Peyer's patch (tissue), 4 donors: ENCODE measurements around the gene MEI1. TPM values are rescaled to one million over a fixed set of nuclear protein-coding genes. Genes with fewer than 3 reads are reported as not detected.
"Not testable (repeated sequence)": the region's sequence is repeated elsewhere in the genome, so short reads cannot be mapped to it uniquely, and the experiment has no call there.

Experiments used
- DNase-seq, 3 donors: peaks; one replicate each; pipeline ENCODE4 v3.0.0-alpha.2; 2017 to 2019
- H3K27ac ChIP-seq, 4 donors: fragments of 200-600 bp; sonication (generic); one replicate each; pipeline ENCODE4 v1.5.1; 2016 to 2019
- H3K27me3 ChIP-seq, 2 donors: fragments of 200-600 bp; sonication (generic); one replicate each; pipeline ENCODE4 v1.5.1; 2019
- H3K36me3 ChIP-seq, 3 donors: fragments of 200-600 bp; sonication (generic); one replicate each; pipeline ENCODE4 v1.5.1; 2016 to 2019
- H3K4me1 ChIP-seq, 4 donors: fragments of 200-600 bp; sonication (generic); one replicate each; pipeline ENCODE4 v1.5.1; 2016 to 2019
- H3K4me3 ChIP-seq, 4 donors: fragments of 200-600 bp; sonication (generic); 1 replicate in 3 of 4; 2 replicates in 1 of 4; pipeline ENCODE4 v1.5.1; 2016 to 2019; ENCODE audit warnings: mild to moderate bottlenecking in 1 of 4
- H3K9me3 ChIP-seq, 4 donors: fragments of 200-600 bp; sonication (generic); one replicate each; pipeline ENCODE4 v1.5.1; 2016 to 2019; ENCODE audit warnings: mild to moderate bottlenecking in 1 of 4
- POLR2A ChIP-seq, 2 donors: fragments of 450-650 bp; IDR thresholded peaks; one replicate each; pipeline ENCODE4 v1.5.1; 2017; ENCODE audit warnings: antibody characterized with exemption in 2 of 2, mild to moderate bottlenecking in 2 of 2, moderate library complexity in 2 of 2
- total RNA-seq, 4 donors: library from RNA; depleted of rRNA; stranded (reverse); fragments of >200 nt; gene quantifications; one replicate each; pipeline ENCODE4 v1.1.0, GENCODE V29; 2016
- TF ChIP-seq, protein P1 (sequence below), 6 experiments: fragments of 450-650 bp in 4 of 6; fragments of 200-600 bp in 2 of 6; sonication (generic) in 1 of 6; IDR thresholded peaks; one replicate each; pipeline ENCODE4 v1.5.1; 2017 to 2019; ENCODE audit warnings: antibody characterized with exemption in 6 of 6, mild to moderate bottlenecking in 3 of 6, moderate library complexity in 1 of 6

Gene MEI1
- total RNA-seq, 4 donors from 2014 or later, result 1.1 to 20.6 (median 11.7) TPM

DNA sequence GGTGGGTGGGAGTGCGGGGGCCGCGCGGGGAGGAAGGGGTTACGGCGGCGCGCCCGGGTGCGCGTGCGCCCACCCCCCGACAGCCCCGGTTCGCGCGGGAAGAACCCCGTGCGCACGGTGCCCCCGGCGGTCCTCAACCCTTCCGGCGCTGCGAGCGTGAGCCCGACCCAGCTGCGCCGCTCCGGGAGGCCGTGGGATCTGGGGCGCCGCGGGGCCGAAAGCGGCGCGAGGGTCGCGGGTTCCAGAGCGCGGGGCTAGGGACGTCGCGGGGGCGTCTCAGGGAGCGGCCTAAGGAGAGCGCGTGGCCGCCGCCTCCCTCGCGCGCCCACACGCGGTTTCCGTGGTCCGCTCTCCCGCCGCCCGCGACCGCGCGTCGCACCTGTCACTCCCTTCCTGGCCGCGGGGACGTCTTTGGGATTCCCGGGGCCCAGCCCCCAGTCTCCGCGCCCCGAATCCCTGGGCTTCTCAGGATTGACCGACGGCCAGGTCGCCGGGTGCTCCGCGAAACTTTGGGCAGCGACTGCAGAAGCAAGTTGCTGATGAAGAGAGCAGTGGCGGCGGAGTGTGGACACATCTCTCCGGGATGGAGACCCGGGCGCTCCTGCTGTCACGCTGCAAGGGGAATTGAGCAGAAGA is 134.2 kb downstream of the MEI1 start:
- no peaks in the 10 kb centered on the region for H3K9me3 ChIP-seq
- DNase-seq, result peak; percentile 54 to 74 (median 73)
- peaks cover 0 to 15% (median 0%) of the 10 kb centered on the region in 3 donors for H3K36me3 ChIP-seq
- peak overlapping the region; percentile 66 to 96 (median 86) for H3K4me3 ChIP-seq
- H3K4me1 ChIP-seq, result peaks cover 0 to 25% (median 0%) of the 10 kb centered on the region in 4 donors
- H3K27me3 ChIP-seq, result no peaks in the 10 kb centered on the region
- TF ChIP-seq POLR2A (IDR thresholded peaks at IDR 0.05), result no peak
- TF ChIP-seq, protein P1, sequence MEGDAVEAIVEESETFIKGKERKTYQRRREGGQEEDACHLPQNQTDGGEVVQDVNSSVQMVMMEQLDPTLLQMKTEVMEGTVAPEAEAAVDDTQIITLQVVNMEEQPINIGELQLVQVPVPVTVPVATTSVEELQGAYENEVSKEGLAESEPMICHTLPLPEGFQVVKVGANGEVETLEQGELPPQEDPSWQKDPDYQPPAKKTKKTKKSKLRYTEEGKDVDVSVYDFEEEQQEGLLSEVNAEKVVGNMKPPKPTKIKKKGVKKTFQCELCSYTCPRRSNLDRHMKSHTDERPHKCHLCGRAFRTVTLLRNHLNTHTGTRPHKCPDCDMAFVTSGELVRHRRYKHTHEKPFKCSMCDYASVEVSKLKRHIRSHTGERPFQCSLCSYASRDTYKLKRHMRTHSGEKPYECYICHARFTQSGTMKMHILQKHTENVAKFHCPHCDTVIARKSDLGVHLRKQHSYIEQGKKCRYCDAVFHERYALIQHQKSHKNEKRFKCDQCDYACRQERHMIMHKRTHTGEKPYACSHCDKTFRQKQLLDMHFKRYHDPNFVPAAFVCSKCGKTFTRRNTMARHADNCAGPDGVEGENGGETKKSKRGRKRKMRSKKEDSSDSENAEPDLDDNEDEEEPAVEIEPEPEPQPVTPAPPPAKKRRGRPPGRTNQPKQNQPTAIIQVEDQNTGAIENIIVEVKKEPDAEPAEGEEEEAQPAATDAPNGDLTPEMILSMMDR (IDR thresholded peaks at IDR 0.05), result peak in 2 of 6 experiments; percentile 20 to 21
- H3K27ac ChIP-seq, result peak overlapping the region; percentile 91 to 97 (median 96)

DNA sequence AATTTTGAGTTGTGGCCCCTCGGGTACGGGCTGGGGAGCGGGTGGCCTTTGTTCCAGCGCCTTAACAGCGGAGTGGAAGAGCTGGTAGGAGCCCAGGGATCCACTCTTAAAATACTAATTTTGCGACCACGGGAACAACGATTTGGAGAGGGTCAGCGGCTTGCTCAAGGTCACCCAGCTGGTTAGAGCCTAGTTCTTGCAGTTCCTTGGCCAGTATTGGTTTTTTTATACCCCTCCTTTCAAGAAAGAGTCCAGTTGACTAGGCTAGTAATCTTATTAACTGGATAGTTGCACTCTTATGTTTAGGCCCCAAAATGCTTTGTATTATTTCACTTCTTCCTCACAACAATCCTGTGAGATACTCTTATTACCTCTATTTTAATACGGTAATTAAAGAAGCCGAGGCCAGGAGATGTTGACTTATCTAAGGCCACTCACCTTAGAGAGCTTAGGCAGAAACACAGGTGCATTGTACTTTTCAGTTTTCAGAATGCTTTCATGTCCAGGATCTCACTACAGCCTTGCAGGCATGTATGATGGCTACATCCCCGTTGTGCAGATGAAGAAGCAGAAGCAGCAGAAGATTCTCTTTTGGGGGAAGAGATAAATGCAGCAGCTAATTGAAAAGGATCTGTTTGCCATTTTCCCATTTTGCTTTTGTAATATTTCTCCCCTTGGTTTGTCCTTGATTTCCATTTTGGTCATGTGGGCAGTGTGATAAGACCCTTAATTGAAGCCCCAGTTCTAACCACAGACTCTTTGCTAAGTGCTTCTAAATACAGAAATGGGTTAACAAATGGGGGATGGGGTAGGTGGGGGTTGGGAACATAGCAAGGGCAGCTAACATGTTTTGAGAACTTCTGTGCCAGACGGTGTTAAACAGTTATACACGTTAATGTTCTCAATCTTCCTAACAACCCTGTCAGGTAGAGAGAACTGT is 135.0 kb downstream of the MEI1 start:
- no peak for DNase-seq
- peaks cover 0 to 15% (median 0%) of the 10 kb centered on the region in 3 donors for H3K36me3 ChIP-seq
- H3K27me3 ChIP-seq, result no peaks in the 10 kb centered on the region
- peak overlapping the region; percentile 91 to 97 (median 96) for H3K27ac ChIP-seq
- TF ChIP-seq, protein P1 (IDR thresholded peaks at IDR 0.05), result no peak
- TF ChIP-seq POLR2A (IDR thresholded peaks at IDR 0.05), result no peak
- H3K4me1 ChIP-seq, result peaks cover 0 to 31% (median 0%) of the 10 kb centered on the region in 4 donors
- H3K4me3 ChIP-seq, result peak overlapping the region; percentile 66 to 96 (median 86)
- no peaks in the 10 kb centered on the region for H3K9me3 ChIP-seq

DNA sequence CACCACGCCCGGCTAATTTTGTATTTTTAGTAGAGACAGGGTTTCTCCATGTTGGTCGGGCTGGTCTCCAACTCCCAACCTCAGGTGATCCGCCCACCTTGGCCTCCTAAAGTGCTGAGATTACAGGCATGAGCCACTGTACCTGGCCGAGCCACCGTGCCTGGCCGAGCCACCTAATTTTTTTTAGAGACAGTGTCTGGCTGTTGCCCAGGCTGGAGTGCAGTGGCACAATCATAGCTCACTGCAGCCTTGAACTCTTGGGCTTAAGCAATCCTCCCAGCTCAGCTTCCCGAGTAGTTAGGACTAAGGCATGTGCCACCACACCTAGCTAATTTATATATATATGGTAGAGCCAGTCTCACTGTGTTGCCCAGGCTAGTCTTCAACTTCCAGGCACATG is 136.2 kb downstream of the MEI1 start:
- not testable (repeated sequence) for H3K9me3 ChIP-seq, H3K27ac ChIP-seq, H3K4me3 ChIP-seq, DNase-seq, H3K27me3 ChIP-seq
- Histone ChIP-seq H3K36me3 (peaks cover 0 to 15% (median 0%) of the 10 kb centered on the region in 3 donors), H3K4me1 (peaks cover 0 to 31% (median 0%) of the 10 kb centered on the region in 4 donors)

DNA sequence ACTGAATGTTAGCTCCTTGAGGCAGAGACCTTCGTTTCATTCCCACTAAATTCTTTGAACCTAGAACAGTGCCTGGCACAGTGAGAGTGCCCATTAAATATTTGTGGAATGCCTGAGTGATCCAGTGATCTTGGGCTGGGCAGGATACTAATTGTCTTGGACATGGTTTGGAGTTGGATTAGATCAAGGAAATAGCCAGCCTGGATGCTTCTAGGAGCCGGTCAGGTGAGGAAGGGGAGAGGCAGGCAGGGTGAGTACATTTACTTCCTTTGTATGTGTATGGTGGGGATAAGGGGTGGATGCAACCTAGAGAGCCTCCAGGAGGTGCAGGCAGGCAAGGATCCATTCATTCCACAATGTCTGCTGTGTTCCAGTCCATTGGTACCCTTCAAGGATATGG is 137.2 kb downstream of the MEI1 start:
- Histone ChIP-seq H3K36me3 (peaks cover 0 to 15% (median 0%) of the 10 kb centered on the region in 3 donors), H3K4me1 (peaks cover 0 to 41% (median 2%) of the 10 kb centered on the region in 4 donors), H3K4me3 (no peak overlapping the region), H3K27me3 (no peaks in the 10 kb centered on the region), H3K9me3 (no peaks in the 10 kb centered on the region), H3K27ac (no peak overlapping the region)
- no peak for TF ChIP-seq POLR2A (IDR thresholded peaks at IDR 0.05)
- TF ChIP-seq, protein P1 (IDR thresholded peaks at IDR 0.05), result no peak
- no peak for DNase-seq

DNA sequence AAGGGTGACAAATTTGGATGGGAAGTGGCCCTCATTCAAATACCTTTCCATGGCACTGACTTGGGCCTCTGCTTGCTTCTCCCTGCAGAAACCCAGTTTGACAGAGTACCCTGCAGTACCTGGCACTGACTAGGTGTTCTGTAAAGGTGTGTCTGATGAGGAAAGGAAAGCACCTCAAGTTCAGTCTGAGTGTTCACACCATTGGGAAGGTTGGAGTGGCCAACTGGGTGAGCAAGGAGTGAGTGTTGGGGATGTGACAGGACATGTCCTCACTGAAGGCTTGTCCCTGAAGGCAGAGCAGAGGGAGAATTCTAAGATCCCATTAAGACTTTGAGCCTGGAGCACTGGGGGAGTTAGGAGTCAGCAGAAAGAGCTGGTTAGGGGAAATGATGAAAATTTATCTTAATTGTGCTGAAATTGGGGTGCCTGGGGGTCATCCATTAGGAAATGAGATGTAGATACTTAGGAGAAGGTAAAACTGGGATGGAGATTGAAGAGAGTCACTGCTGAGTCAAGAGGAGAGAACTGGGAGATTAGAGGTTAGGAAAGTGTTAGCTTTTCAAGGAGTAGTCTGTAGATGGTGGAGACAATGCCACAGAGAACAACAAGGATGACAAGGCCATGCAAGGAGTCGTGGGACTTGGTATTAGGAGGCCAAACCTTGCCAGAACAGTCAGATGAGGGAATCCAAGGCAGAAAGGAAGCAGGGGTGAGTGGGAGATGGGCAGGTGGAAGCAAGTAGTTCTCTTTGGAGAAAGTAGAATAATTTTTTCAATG is 139.7 kb downstream of the MEI1 start:
- Histone ChIP-seq H3K36me3 (peaks cover 0 to 15% (median 0%) of the 10 kb centered on the region in 3 donors), H3K4me3 (no peak overlapping the region), H3K27ac (no peak overlapping the region), H3K27me3 (no peaks in the 10 kb centered on the region), H3K9me3 (no peaks in the 10 kb centered on the region), H3K4me1 (peaks cover 0 to 55% (median 3%) of the 10 kb centered on the region in 4 donors)
- TF ChIP-seq POLR2A (IDR thresholded peaks at IDR 0.05), result no peak
- TF ChIP-seq, protein P1 (IDR thresholded peaks at IDR 0.05), result no peak
- DNase-seq, result no peak
